Activated gamma-delta T cell treated with anti-CD3 and anti-CD28 coated beads, Interleukin-2, amount 50 U/mL, for 16 hours (primary cell): ENCODE data around the gene MREG.
"Not testable (repeated sequence)": the region's sequence is repeated elsewhere in the genome, so short reads cannot be mapped to it uniquely, and the experiment has no call there.

Source experiments
- DNase-seq: peaks from one replicate; pipeline ENCODE4 v3.0.0-alpha.2; 2020; ENCODE audit warnings: low read depth

Gene MREG

GRCh38 chr2:215958257-215958656 lies 55.1 kb downstream of the MREG start:
- DNase-seq = no peak

DNA sequence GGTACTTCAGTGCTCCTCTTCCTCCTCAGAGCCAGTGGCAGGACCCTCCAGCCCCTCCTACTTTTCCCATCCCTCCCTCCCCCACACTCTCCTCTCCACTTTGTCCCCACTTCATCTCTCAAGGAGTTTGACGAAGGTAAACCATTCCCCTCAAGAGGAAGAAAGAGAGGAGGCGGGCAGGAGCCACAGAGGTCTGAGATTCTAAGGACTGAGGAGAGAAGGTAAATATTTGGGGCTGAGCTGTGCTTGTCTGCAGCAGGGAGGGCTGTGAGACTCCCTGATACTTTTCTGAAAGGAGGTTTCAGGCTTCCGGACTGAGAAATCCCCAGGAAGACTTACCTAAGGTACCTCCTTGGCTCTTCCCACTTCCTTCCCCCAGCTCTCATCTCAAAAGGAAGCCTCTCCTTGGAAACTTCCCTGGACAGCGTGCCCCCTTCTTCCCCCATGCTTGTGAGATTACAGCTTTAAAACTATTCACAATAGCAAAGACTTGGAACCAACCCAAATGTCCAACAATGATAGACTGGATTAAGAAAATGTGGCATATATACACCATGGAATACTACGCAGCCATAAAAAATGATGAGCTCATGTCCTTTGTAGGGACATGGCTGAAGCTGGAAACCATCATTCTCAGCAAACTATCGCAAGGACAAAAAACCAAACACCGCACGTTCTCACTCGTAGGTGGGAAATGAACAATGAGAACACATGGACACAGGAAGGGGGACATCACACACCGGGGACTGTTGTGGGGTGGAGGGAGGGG lies 55.8 kb downstream of the MREG start:
- DNase-seq = not testable (repeated sequence)

GRCh38 chr2:215952860-215953637 lies 60.3 kb downstream of the MREG start:
- DNase-seq = no peak

GRCh38 chr2:215951558-215951957 lies 61.8 kb downstream of the MREG start:
- DNase-seq = no peak

DNA sequence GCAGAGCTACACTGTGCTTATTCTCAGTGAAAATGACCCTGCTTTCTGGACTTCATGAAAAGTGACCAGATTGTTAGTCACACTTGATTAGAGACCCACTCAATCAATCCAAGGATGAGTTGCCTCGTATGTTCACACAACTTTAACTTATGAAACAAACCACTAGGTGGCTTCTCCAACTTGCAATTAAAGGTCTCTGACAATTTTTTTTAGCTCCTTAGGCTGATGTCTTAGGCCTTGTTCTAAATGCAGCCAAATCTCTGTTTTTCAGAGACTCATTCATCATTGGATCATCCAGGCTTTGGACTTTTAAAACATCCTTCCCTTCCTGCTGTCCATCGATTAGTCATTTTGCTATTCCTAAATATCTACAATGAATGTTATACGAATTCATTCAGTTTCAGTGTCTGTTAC lies 63.4 kb downstream of the MREG start:
- DNase-seq = no peak

DNA sequence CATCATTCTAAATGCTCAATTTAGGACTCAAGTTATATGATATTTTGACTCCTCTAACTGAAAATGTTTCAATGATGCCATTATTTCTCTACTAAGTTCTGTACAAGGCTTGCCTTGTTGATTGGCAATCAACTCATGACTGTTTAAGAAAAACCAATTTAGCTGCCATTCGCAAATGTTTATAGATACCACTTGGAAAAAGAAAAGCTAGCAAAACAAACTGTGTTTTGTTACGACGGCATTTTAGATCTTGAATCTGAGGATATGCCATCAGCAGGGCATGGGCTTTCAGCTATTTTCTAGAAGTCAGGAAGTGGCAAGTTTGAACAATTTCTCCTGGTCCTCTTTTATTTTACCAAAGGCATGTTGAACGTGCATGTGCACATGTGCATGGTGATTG lies 65.3 kb downstream of the MREG start:
- DNase-seq = no peak

- no peak for DNase-seq
Observed at GRCh38 chr2:215946586-215946985, 66.8 kb downstream of the MREG start.

GRCh38 chr2:215942194-215942593 lies 71.2 kb downstream of the MREG start:
- DNase-seq = no peak

DNA sequence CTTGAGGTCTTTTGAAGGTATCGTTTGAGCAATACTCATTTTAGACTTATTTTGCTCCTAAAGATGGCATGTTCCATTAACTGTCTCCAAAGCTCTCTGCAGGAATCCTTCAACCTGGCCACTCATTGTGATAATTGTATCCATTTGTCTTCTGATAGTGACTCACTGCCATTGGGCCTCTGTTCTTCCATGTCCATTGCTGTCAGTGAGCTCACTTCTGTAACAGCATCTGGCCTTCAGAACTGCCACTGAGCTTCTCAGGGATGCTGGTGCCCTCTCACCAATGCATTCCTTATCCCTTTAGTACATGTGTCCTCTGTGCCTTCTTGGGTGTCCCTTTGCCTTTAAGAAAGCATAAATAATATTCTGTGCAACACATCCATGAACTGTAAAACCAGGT lies 71.6 kb downstream of the MREG start:
- DNase-seq = no peak

DNA sequence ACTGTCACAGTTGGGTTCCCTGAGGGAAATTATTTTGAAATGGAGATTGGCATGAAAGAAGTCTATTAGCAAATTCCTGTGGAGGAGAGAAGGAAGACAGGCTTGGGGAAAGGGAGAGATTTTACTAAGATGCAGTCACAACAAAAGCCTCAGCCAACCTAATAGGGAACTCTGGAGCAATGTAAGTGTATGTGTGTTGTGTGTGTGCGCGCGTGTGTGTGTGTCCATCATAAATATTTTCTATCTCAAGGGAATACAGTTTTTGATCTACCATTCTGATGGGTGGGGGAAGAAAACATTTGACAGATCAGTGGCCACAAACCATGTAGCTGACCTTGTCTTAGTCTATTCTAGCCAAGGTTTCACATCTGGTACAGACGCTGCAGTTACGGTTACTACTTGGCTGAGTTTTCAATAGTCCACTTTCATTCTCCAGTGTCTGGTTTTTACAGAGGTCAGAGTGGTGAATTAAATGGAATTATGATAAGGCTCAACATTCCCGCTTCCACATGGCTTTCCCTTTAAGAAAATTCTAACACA lies 72.6 kb downstream of the MREG start:
- no peak for DNase-seq

- DNase-seq = no peak
Observed at GRCh38 chr2:215937190-215937589, 76.2 kb downstream of the MREG start.

DNA sequence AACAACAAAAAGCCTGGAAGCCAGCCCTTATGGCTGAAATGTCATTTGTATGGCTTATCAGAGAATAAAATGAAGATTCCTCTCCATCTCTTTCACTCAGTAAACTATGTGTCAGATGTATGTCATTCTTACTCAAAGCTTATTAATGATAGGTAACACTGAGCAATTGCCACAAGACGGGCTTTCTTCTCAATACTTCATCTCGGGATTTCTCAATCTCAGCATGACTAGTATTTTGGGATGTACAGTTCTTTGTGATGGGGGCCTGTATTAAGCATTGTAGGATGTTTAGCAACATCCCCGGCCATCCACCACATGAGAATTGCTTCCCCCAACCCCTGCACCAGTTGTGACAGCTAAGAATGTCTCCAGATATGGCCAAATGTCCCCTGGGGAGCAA lies 80.2 kb downstream of the MREG start:
- no peak for DNase-seq

DNA sequence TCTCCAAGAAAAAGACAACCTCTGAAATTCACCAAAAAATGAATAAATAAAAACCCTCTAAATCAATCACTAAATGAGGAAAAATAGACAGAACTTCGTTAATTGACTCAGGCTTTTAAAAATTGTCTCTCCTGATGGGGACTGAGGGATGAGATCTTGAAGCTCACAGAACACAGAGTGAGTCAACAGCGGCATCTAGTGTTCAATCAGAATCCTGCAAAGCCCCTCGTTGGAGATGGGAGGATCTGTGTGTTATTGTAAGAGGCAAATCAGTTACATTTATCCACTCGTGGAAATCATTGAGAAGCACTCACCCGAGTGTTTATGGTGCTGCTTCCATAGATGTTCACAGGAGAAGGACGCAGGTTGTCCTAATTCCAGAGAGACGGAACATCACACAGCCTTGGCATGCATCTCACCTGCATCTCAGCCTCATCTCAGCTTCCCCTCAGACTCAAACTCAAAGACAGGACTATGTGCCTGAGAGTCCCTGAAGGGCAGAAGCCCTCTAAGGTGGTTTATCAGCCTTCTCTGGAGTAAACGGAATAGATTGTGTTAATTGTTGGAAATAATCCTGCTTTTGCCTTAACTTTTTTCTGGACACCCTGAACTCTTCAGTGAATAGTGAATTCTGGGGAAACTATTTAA lies 82.0 kb downstream of the MREG start:
- peak; percentile 24 for DNase-seq

DNA sequence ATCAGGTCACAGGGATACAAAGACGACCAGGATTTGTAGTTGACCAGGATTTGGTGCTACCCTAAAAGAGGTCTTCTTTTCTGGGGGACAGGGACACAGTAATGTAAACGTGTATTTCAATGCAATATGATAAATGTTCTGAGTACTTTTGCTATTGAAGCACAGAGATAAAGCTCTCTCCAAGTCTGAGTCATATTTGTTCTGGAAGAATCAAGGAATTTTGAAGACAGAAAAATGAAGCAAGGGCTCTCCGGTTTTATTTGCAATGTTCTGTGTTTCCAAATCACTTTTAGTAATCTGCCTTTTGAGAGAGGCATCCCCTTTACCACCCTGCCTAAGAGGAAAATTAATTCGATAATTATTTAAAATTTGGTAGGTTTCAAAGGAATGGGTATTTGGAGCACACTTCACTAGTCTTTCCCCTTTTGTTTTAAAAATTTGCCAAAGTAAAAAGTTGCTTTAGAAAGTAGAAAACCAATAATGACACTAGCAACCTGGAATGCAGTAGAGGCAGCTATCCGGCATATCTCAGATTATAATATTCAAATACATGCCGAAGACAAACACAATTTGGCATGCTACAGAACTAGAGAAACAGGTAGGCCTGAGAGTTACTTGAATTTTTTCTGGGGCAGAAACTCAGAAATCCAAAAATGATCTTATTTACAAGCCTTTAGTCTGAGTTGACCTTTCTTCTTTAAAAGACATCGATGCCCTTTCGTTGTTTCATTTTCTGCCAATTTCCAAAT lies 82.7 kb downstream of the MREG start:
- no peak for DNase-seq

GRCh38 chr2:215929602-215930335 lies 83.6 kb downstream of the MREG start:
- DNase-seq = no peak

DNA sequence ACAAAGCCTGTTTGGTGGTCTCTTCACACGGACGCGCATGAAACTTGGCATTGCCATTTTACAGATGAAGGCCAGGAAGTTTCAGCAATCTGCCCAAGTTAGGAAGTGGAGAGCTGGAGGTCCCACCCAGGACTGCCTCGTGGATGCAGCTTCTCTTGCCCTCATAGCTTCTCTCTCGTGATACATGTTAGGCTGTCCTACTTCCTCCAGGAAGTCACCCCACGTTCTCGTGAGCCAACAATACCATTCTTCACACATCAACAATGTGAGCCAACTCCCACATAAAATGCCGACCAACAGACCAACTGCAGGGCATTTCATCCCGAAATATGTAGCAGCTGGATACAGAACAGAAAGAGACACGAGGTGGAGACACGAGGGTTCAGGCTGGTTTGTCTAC lies 85.3 kb downstream of the MREG start:
- no peak for DNase-seq

DNA sequence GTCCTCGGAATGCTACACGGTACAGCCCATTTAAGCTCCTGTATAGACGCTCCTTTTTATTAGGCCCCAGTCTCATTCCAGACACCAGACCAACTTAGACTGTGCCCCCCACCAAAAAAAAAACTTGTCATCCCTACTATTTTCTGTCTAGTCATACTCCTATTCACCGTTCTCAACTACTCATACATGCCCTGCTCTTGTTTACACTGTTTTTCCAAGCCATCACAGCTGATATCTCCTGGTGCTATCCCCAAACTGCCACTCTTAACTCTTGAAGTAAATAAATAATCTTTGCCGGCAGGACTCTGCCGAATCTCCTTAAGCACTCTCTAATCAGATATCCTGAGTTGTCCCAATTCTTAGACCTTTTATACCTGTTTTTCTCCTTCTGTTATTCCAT lies 86.4 kb downstream of the MREG start:
- DNase-seq = not testable (repeated sequence)

GRCh38 chr2:215921895-215922294 lies 91.5 kb downstream of the MREG start:
- DNase-seq = no peak

- peak; percentile 9 for DNase-seq
Observed at GRCh38 chr2:215920244-215921100, 92.9 kb downstream of the MREG start.

- no peak for DNase-seq
Observed at GRCh38 chr2:215919624-215920243, 93.6 kb downstream of the MREG start.
